Activated naive CD4-positive, alpha-beta T cell treated with anti-CD3 and anti-CD28 coated beads, Interleukin-2, amount 50 U/mL, for 24 hours (primary cell): Measurements from ENCODE around the gene DHRS1.

Source experiments
- H3K27ac Mint-ChIP-seq: one replicate; pipeline ENCODE4 v1.8.0; 2021; ENCODE audit warnings: mild to moderate bottlenecking, mixed read lengths
- H3K27me3 Mint-ChIP-seq: one replicate; pipeline ENCODE4 v1.8.0; 2021; ENCODE audit warnings: mixed read lengths
- H3K36me3 Mint-ChIP-seq: one replicate; pipeline ENCODE4 v1.8.0; 2021; ENCODE audit warnings: mixed read lengths
- H3K4me1 Mint-ChIP-seq: one replicate; pipeline ENCODE4 v1.8.0; 2021; ENCODE audit warnings: mixed read lengths
- H3K4me3 Mint-ChIP-seq: one replicate; pipeline ENCODE4 v1.8.0; 2021; ENCODE audit warnings: mild to moderate bottlenecking, mixed read lengths
- H3K9me3 Mint-ChIP-seq: one replicate; pipeline ENCODE4 v1.8.0; 2021; ENCODE audit warnings: mixed read lengths

DHRS1 gene

GRCh38 chr14:24282736-24283135 lies 16.8 kb downstream of the DHRS1 start:
- H3K4me3 Mint-ChIP-seq, result no peak overlapping the region
- H3K27ac Mint-ChIP-seq, result no peak overlapping the region
- H3K36me3 Mint-ChIP-seq, result no peaks in the 10 kb centered on the region
- no peaks in the 10 kb centered on the region for H3K9me3 Mint-ChIP-seq
- no peaks in the 10 kb centered on the region for H3K27me3 Mint-ChIP-seq
- peaks cover 35% of the 10 kb centered on the region for H3K4me1 Mint-ChIP-seq

- H3K27ac Mint-ChIP-seq, result peak overlapping the region; percentile 64
These were observed 17.9 kb downstream of the DHRS1 start for GRCh38 chr14:24281636-24282035.

GRCh38 chr14:24280797-24281460 lies 18.7 kb downstream of the DHRS1 start:
- peaks cover 45% of the 10 kb centered on the region for H3K4me1 Mint-ChIP-seq

More at GRCh38 chr14:24281636-24282035, 17.9 kb downstream of the DHRS1 start:
- H3K9me3 Mint-ChIP-seq, result no peaks in the 10 kb centered on the region
- no peaks in the 10 kb centered on the region for H3K27me3 Mint-ChIP-seq
- H3K4me3 Mint-ChIP-seq, result no peak overlapping the region
- H3K4me1 Mint-ChIP-seq, result peaks cover 43% of the 10 kb centered on the region
- H3K36me3 Mint-ChIP-seq, result no peaks in the 10 kb centered on the region

DNA sequence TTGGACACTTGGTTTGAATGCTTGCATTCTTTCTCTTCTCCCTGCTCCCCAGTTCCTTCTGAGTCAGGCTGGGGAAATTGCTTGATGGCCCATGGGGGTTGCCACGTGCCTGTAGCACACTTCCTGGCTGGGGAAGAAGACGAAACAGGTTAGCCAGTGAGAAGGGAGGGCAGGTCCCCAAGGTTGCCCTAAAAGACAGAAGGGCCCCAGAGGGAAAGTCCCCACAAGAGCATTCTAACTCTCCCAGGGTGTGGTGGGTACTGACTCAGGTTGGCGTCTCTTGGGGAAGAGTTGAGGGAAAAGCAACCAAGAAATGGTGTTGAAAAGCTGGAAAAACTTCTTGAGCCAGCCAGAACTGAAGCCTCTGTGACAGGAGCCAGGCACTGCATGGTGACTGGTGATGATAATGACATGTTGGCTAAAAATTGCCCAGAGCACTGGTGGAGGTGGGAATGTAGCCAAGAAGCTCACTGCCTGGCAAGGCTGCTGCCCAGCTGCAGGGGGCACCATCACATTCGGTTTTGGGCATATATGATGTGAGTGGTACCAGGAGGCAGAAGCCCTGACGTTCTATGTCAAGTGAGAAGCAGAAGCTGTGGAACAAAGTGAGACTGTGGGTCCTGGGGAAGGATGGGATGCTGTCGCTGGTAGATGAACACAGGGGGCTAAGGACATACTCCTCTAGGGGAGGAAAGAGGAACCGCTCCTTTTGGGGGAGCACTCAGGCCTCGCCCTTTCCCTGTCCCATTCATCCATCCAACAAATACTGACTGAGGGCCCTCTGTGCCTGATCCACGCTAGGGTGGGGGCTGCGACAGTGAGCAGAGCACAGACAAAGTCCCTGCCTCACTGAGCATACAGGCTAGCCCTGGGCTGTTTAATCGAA lies 20.0 kb downstream of the DHRS1 start:
- Mint-ChIP-seq H3K4me1 (peaks cover 54% of the 10 kb centered on the region), H3K4me3 (peak overlapping the region; percentile 57), H3K36me3 (no peaks in the 10 kb centered on the region), H3K9me3 (no peaks in the 10 kb centered on the region), H3K27me3 (no peaks in the 10 kb centered on the region), H3K27ac (peak overlapping the region; percentile 89)

More at GRCh38 chr14:24280797-24281460, 18.7 kb downstream of the DHRS1 start:
- H3K4me3 Mint-ChIP-seq, result no peak overlapping the region
- H3K27me3 Mint-ChIP-seq, result no peaks in the 10 kb centered on the region
- no peaks in the 10 kb centered on the region for H3K36me3 Mint-ChIP-seq
- H3K9me3 Mint-ChIP-seq, result no peaks in the 10 kb centered on the region
- H3K27ac Mint-ChIP-seq, result peak overlapping the region; percentile 64

DNA sequence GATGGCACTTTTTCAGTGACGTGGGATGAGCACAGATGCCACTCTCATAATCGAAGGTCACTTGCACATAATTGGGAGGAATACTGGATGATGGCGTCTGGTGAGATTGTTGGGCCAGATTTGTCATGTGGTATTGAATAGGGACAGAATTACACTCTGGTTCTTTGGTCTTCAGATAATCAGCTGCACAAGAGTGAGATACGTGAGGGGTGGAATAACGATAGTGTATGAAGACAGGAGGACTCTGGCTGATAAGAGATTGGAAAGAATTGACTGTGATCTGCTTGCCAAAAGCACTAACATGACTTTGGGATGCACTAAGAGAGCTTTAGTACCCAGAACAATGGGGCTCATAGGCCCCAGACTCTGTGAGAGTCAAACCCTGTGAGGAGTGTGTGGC lies 21.2 kb downstream of the DHRS1 start:
- Mint-ChIP-seq H3K36me3 (no peaks in the 10 kb centered on the region), H3K9me3 (no peaks in the 10 kb centered on the region), H3K27ac (peak overlapping the region; percentile 89), H3K4me3 (peak overlapping the region; percentile 45), H3K4me1 (peaks cover 64% of the 10 kb centered on the region), H3K27me3 (no peaks in the 10 kb centered on the region)

- Mint-ChIP-seq H3K27ac (no peak overlapping the region), H3K4me1 (peaks cover 71% of the 10 kb centered on the region), H3K27me3 (no peaks in the 10 kb centered on the region), H3K9me3 (no peaks in the 10 kb centered on the region), H3K36me3 (no peaks in the 10 kb centered on the region), H3K4me3 (no peak overlapping the region)
These were observed 21.8 kb downstream of the DHRS1 start for GRCh38 chr14:24277606-24278321.

- Mint-ChIP-seq H3K4me1 (peaks cover 78% of the 10 kb centered on the region), H3K27ac (peak overlapping the region; percentile 6), H3K4me3 (peak overlapping the region; percentile 33), H3K27me3 (no peaks in the 10 kb centered on the region), H3K9me3 (no peaks in the 10 kb centered on the region), H3K36me3 (no peaks in the 10 kb centered on the region)
These were observed 22.5 kb downstream of the DHRS1 start for GRCh38 chr14:24277071-24277470.

DNA sequence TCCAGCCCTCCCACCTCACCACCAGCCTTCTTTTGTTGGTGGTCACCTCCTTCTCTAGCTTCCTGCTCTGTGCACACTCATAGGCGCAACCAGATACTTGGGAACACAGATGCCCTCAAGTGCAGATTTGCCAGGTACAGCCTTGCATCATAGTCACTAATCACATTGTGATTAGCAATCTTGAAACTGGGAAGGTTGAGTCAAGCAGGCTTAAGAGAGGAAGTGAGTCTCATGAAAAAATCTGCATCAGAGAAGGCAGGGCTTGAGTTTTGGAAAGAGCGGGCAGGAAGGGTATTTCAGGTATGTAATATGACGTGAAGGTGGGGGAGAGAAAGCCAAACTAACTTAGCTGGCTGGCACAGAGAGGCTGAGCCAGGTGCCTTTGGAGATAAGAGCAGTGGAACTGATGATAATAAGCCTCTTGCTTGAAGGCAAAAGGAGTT lies 25.5 kb downstream of the DHRS1 start:
- H3K9me3 Mint-ChIP-seq, result no peaks in the 10 kb centered on the region
- H3K27me3 Mint-ChIP-seq, result no peaks in the 10 kb centered on the region
- no peaks in the 10 kb centered on the region for H3K36me3 Mint-ChIP-seq
- peak overlapping the region; percentile 88 for H3K27ac Mint-ChIP-seq
- H3K4me3 Mint-ChIP-seq, result peak overlapping the region; percentile 50
- H3K4me1 Mint-ChIP-seq, result peaks cover 68% of the 10 kb centered on the region

GRCh38 chr14:24273422-24273998 lies 26.1 kb downstream of the DHRS1 start:
- no peaks in the 10 kb centered on the region for H3K36me3 Mint-ChIP-seq
- H3K27ac Mint-ChIP-seq, result peak overlapping the region; percentile 88
- peaks cover 62% of the 10 kb centered on the region for H3K4me1 Mint-ChIP-seq
- H3K27me3 Mint-ChIP-seq, result no peaks in the 10 kb centered on the region
- H3K4me3 Mint-ChIP-seq, result peak overlapping the region; percentile 50
- H3K9me3 Mint-ChIP-seq, result no peaks in the 10 kb centered on the region

DNA sequence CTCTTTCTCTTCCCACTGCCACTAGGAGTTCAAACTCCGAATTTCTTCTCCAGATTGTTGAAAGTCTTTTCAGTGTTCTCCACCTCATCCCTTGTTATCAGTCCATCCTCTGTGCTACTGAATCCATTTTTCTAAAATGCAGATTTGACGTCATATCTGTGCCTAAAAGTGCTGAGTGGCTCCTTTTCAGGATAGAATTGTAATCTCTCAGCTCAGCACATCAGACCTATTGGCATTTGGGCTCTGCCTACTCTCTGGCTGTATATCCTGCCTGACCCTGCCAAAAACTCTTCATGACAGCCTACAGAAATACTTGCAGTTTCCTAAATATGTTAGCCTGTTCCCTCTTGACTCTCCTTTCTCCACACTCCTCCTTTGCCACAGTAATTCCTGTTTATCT lies 27.1 kb downstream of the DHRS1 start:
- H3K27me3 Mint-ChIP-seq, result no peaks in the 10 kb centered on the region
- no peaks in the 10 kb centered on the region for H3K9me3 Mint-ChIP-seq
- H3K27ac Mint-ChIP-seq, result peak overlapping the region; percentile 96
- peak overlapping the region; percentile 85 for H3K4me3 Mint-ChIP-seq
- H3K36me3 Mint-ChIP-seq, result no peaks in the 10 kb centered on the region
- H3K4me1 Mint-ChIP-seq, result peaks cover 55% of the 10 kb centered on the region

- H3K4me3 Mint-ChIP-seq, result peak overlapping the region; percentile 85
- no peaks in the 10 kb centered on the region for H3K9me3 Mint-ChIP-seq
- H3K36me3 Mint-ChIP-seq, result peaks cover 4% of the 10 kb centered on the region
- peaks cover 50% of the 10 kb centered on the region for H3K4me1 Mint-ChIP-seq
- no peaks in the 10 kb centered on the region for H3K27me3 Mint-ChIP-seq
- H3K27ac Mint-ChIP-seq, result peak overlapping the region; percentile 96
These were observed 27.7 kb downstream of the DHRS1 start for GRCh38 chr14:24271834-24272263.

- Mint-ChIP-seq H3K36me3 (peaks cover 5% of the 10 kb centered on the region), H3K9me3 (no peaks in the 10 kb centered on the region), H3K27ac (peak within 1 kb of the TSS; percentile 96), H3K4me3 (peak within 1 kb of the TSS; percentile 85), H3K4me1 (peaks cover 45% of the 10 kb centered on the region), H3K27me3 (no peaks in the 10 kb centered on the region)
These were observed 28.3 kb downstream of the DHRS1 start, which contains the start of gene RABGGTA for GRCh38 chr14:24271134-24271833. Gene RABGGTA (minus strand): TSS chr14:24271597. CDS start chr14:24271115, 482 bp downstream.

DNA sequence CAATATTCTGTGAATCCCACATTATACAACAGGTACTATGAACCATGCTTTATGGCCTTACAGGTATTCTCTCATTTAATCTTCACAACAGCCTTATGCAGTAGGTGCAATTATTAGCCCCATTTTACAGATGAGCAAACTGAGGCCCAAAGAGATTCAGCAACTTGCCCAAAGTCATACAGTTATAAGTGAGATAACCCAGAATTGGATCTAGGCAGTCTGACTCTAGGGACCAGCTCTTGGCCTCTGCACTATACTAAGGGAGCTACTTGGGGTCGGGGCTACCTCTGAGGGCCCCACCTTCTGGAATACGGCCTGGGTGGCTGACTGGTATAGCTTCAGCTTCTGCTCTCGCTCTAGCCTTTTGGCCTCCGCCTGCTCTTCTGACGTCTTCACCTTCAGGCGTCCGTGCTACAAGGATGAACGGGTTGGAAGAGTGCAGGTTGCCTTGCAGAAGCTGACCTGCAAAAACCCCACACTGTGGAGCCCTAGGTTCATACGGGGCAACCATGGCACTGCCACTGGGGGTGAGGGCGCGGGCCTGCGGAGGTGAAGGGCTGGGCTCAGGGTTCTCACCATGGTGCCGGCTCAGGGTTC lies 28.9 kb downstream of the DHRS1 start:
- Mint-ChIP-seq H3K27ac (peak overlapping the region; percentile 95), H3K4me3 (peak overlapping the region; percentile 85), H3K27me3 (no peaks in the 10 kb centered on the region), H3K36me3 (peaks cover 7% of the 10 kb centered on the region), H3K9me3 (no peaks in the 10 kb centered on the region), H3K4me1 (peaks cover 45% of the 10 kb centered on the region)

GRCh38 chr14:24269910-24270536 lies 29.6 kb downstream of the DHRS1 start:
- H3K27me3 Mint-ChIP-seq, result no peaks in the 10 kb centered on the region
- no peaks in the 10 kb centered on the region for H3K9me3 Mint-ChIP-seq
- H3K36me3 Mint-ChIP-seq, result peaks cover 7% of the 10 kb centered on the region
- peak overlapping the region; percentile 85 for H3K4me3 Mint-ChIP-seq
- peaks cover 39% of the 10 kb centered on the region for H3K4me1 Mint-ChIP-seq
- H3K27ac Mint-ChIP-seq, result no peak overlapping the region
